Type B pancreatic cell (in vitro differentiated cells): ENCODE results near the gene TTC23. TPM values are rescaled to one million over a fixed set of nuclear protein-coding genes. Genes with fewer than 3 reads are reported as not detected.

Experiments used
- DNase-seq: peaks from one replicate; pipeline ENCODE4 v3.0.0; 2021; ENCODE audit warnings: mixed read lengths; ENCODE audit not compliant: unreplicated experiment; ENCODE audit errors: extremely low spot score
- H3K27ac Mint-ChIP-seq: 2 replicates; pipeline ENCODE4 v1.8.0; 2021; ENCODE audit warnings: mild to moderate bottlenecking, mixed read lengths
- H3K27me3 Mint-ChIP-seq: 2 replicates; pipeline ENCODE4 v1.8.0; 2021; ENCODE audit warnings: mixed read lengths
- H3K36me3 Mint-ChIP-seq: 2 replicates; pipeline ENCODE4 v1.8.0; 2021; ENCODE audit warnings: mixed read lengths
- H3K4me1 Mint-ChIP-seq: one replicate; pipeline ENCODE4 v1.8.0; 2021; ENCODE audit warnings: mixed read lengths; ENCODE audit not compliant: unreplicated experiment
- H3K4me3 Mint-ChIP-seq: 2 replicates; pipeline ENCODE4 v1.8.0; 2021; ENCODE audit warnings: mild to moderate bottlenecking, mixed read lengths
- H3K9me3 Mint-ChIP-seq: 2 replicates; pipeline ENCODE4 v1.8.0; 2021; ENCODE audit warnings: mixed read lengths
- CTCF ChIP-seq: fragments of 200-600 bp; sonication (generic); conservative IDR thresholded peaks from 2 replicates; pipeline ENCODE4 v1.5.0; 2021; ENCODE audit warnings: antibody characterized with exemption, mild to moderate bottlenecking
- total RNA-seq: library from RNA; stranded (reverse); gene quantifications from 2 replicates; pipeline ENCODE4 v1.2.1, GENCODE V29; 2021; ENCODE audit warnings: low replicate concordance

TTC23 gene
- total RNA-seq, 1 donor from 2014 or later, result 26.4 TPM

DNA sequence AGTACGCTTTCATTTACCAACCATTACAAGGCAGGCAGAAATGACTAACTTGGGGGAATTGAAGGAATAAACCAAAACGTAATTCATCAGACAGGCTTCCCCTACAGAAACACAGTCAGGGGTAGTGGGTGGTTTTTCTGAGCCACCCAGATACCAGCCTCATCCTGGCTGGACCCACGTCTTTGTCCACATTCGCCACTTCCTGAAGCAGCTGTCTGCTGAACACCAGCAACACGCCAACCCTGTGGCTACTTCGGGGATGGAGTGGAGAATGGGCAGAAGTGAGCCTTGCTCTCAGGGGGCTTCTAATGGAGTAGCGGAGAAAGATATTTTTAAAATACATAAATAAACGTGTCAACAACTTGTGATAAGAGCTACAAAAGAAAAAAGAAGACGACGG, 104.4 kb downstream of the TTC23 start:
- no peak for DNase-seq
- H3K36me3 Mint-ChIP-seq, result peaks cover 6% of the 10 kb centered on the region
- no peak overlapping the region for H3K4me3 Mint-ChIP-seq
- no peak for TF ChIP-seq CTCF
- H3K27ac Mint-ChIP-seq, result no peak overlapping the region
- H3K27me3 Mint-ChIP-seq, result no peaks in the 10 kb centered on the region
- H3K4me1 Mint-ChIP-seq, result peaks cover 15% of the 10 kb centered on the region
- H3K9me3 Mint-ChIP-seq, result no peaks in the 10 kb centered on the region

- Mint-ChIP-seq H3K4me1 (peaks cover 15% of the 10 kb centered on the region), H3K9me3 (no peaks in the 10 kb centered on the region), H3K27me3 (no peaks in the 10 kb centered on the region), H3K4me3 (no peak overlapping the region), H3K27ac (peak overlapping the region; percentile 64), H3K36me3 (peaks cover 10% of the 10 kb centered on the region)
- no peak for DNase-seq
- TF ChIP-seq CTCF, result no peak
Observed at GRCh38 chr15:99143655-99144610, 105.4 kb downstream of the TTC23 start.

- Mint-ChIP-seq H3K27me3 (no peaks in the 10 kb centered on the region), H3K27ac (peak overlapping the region; percentile 64), H3K9me3 (no peaks in the 10 kb centered on the region), H3K4me1 (peaks cover 10% of the 10 kb centered on the region), H3K36me3 (peaks cover 10% of the 10 kb centered on the region), H3K4me3 (no peak overlapping the region)
- no peak for DNase-seq
- TF ChIP-seq CTCF, result no peak
Observed at GRCh38 chr15:99143242-99143641, 106.1 kb downstream of the TTC23 start.

- DNase-seq, result no peak
- H3K4me3 Mint-ChIP-seq, result no peak overlapping the region
- H3K9me3 Mint-ChIP-seq, result no peaks in the 10 kb centered on the region
- TF ChIP-seq CTCF, result no peak
- no peak overlapping the region for H3K27ac Mint-ChIP-seq
- no peaks in the 10 kb centered on the region for H3K27me3 Mint-ChIP-seq
- peaks cover 14% of the 10 kb centered on the region for H3K4me1 Mint-ChIP-seq
- H3K36me3 Mint-ChIP-seq, result peaks cover 12% of the 10 kb centered on the region
Observed at GRCh38 chr15:99142562-99142961, 106.8 kb downstream of the TTC23 start.

DNA sequence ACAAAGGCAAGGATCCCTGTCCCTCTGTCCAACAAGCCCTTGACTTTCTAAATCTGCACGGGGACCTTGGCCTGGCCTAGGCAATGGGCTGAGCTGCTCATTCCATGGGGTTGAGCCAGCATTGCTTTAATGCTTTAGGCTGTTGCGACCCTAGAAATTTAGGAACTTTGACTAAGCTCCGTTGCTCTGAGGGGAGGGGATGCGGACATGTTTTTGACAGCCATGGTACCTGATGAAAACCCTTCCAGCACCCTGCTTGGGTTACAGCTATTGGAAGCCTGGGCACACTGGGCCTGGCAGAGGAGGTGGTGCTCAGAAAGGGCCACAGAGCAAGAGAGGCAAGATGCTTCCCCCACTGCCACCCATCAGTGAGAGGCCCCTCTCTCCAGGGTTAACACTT, 107.4 kb downstream of the TTC23 start:
- H3K4me1 Mint-ChIP-seq, result peaks cover 14% of the 10 kb centered on the region
- no peaks in the 10 kb centered on the region for H3K9me3 Mint-ChIP-seq
- no peak for DNase-seq
- H3K4me3 Mint-ChIP-seq, result no peak overlapping the region
- no peaks in the 10 kb centered on the region for H3K27me3 Mint-ChIP-seq
- H3K36me3 Mint-ChIP-seq, result peaks cover 13% of the 10 kb centered on the region
- H3K27ac Mint-ChIP-seq, result no peak overlapping the region
- TF ChIP-seq CTCF, result no peak
